Adrenal gland (tissue), 12 donors: ENCODE data around the gene PALM. TPM values are rescaled to one million over a fixed set of nuclear protein-coding genes. Genes with fewer than 3 reads are reported as not detected.

ENCODE experiments used
- DNase-seq, 7 donors: peaks; one replicate each; pipeline ENCODE4 v3.0.0-alpha.2; 2019 to 2020
- H3K27ac ChIP-seq, 5 donors: fragments of 200-600 bp; sonication (generic) in 4 of 5; 1 replicate in 3 of 5; 2 replicates in 2 of 5; pipeline versions ENCODE4 v1.5.1 to v1.8.0; 2016 to 2020; ENCODE audit warnings: mild to moderate bottlenecking in 1 of 5
- H3K27me3 ChIP-seq: fragments of 200-600 bp; 2 replicates; pipeline ENCODE4 v1.8.0; 2021
- H3K36me3 ChIP-seq, 2 donors: fragments of 200-600 bp; replicated peaks in 1 of 2; 1 replicate in 1 of 2; 2 replicates in 1 of 2; pipeline versions ENCODE4 v1.5.1 to v1.8.0; 2018 to 2022
- H3K4me1 ChIP-seq, 2 donors: fragments of 200-600 bp; replicated peaks in 1 of 2; 1 replicate in 1 of 2; 2 replicates in 1 of 2; pipeline versions ENCODE4 v1.5.1 to v1.8.0; 2018 to 2021
- H3K4me3 ChIP-seq, 4 donors: fragments of 200-600 bp; sonication (generic) in 3 of 4; one replicate each; pipeline ENCODE4 v1.5.1; 2016 to 2018
- H3K9me3 ChIP-seq, 3 donors: fragments of 200-600 bp; sonication (generic) in 1 of 3; replicated peaks in 1 of 3; 1 replicate in 2 of 3; 2 replicates in 1 of 3; pipeline versions ENCODE4 v1.5.1 to v1.8.0; 2016 to 2021
- POLR2A ChIP-seq, 2 donors: fragments of 450-650 bp; IDR thresholded peaks; one replicate each; pipeline ENCODE4 v1.6.1; 2017; ENCODE audit warnings: antibody characterized with exemption in 2 of 2, mild to moderate bottlenecking in 2 of 2, moderate library complexity in 1 of 2
- WGBS, 4 donors: extraction: QIAGEN DNeasy Blood & Tissue Kit in 2 of 4; methylation state at CpG; one replicate each; pipeline versions ENCODE4 v1.1.5 to v1.1.7; 2013 to 2017; 5-methylcytosine and 5-hydroxymethylcytosine counted together
- intact Hi-C, 2 donors: fragments of 100-400 bp; cut with DNase I; formaldehyde crosslinking; loops; one replicate each; pipeline versions ENCODE4 v1.14.1 to v1.15.0; 2022 to 2023
- polyA plus RNA-seq, 3 donors: library from polyadenylated mRNA; stranded (reverse); fragments of 200-250 nt in 2 of 3; fragments of 350-450 nt in 1 of 3; fragmentation: Illumina TruSeq in 1 of 3; extraction: RNeasy Lipid Tissue Mini Kit (QIAGEN cat#74804) in 1 of 3; gene quantifications; one replicate each; pipeline ENCODE4 v1.2.3, GENCODE V29; 2013 to 2014
- total RNA-seq, 9 donors: library from RNA; depleted of rRNA in 4 of 9; stranded (reverse); fragments of >200 nt in 4 of 9; fragments of 120-200 nt in 1 of 9; fragmentation: NEBNext Ultra II Directional in 1 of 9; extraction: Animal tissue kit (Norgen Biotek cat#: 25700) in 1 of 9; gene quantifications; one replicate each; pipeline versions ENCODE4 v1.1.0 to v1.2.4, GENCODE V29; 2013 to 2023
- TF ChIP-seq, protein P1 (sequence below), 6 experiments: fragments of 450-650 bp in 4 of 6; fragments of 200-600 bp in 2 of 6; sonication (generic) in 1 of 6; IDR thresholded peaks; 1 replicate in 5 of 6; 2 replicates in 1 of 6; pipeline versions ENCODE4 v1.5.1 to v1.8.0; 2016 to 2021; ENCODE audit warnings: antibody characterized with exemption in 6 of 6, mild to moderate bottlenecking in 2 of 6, moderate library complexity in 1 of 6
- donor health status: healthy with polysubstance abuse.
- donor health status: Bipolar disorder and iron deficiency.
- donor health status: DM: yes; HTN: yes; CAD: no.
- donor health status: DM: no; HTN: no; CAD: no.
- donor health status: DM: no; HTN: no; CAD: no.
- donor health status: DM: yes; HTN: yes; CAD: no.

Gene PALM
- total and polyA plus RNA-seq, 12 donors = 3.9 to 72.2 (median 50.1) TPM

DNA sequence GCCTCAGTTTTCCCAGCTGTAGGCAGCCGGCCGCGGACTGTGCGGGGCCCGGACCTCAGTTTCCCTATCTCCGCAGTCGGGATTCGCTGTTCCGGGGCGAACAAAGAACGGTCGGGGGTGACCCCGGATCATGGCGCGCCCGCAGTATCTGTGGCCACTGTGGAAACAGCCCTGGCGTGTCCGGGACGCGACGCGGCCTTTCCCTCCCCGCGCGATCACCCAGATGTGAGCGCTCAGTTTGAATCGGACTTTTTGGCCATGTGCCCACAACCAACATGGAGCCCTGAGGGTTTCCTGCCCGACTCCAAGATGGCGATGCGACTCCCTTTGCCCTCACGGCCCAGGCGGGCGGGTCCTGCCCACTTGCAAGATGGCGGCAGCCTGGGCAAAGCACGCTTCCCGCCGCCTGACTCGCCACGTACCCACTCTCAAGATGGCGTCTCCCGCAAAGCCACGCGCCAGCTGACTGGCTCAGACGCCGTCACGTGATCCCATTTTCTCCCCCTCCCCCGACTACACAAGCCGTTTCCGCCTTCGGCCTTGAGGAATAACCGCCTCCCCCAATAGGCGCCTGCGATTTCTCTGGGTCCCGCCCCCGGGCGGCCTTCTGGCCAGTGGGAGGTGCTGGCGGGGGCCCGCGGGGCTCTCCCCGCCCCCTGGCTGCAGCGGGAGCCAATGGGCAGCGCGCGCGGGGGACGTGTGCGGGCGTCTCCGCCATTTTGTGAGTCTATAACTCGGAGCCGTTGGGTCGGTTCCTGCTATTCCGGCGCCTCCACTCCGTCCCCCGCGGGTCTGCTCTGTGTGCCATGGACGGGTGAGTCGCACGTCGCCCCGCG is 88.2 kb downstream of the PALM start, which contains the start of gene PTBP1:
PTBP1 (plus strand) TSS at position 761 of the 836 bp plus-strand sequence; CDS start at position 807, 46 bp downstream.
- H3K4me1 ChIP-seq = peaks cover 37 to 41% of the 10 kb centered on the region in 2 donors
- H3K27ac ChIP-seq = peak within 1 kb of the TSS; percentile 81 to 100 (median 99)
- DNase-seq = peak; percentile 100

More for the DNA sequence above, 88.2 kb downstream of the PALM start, which contains the start of gene PTBP1:
- peaks cover 0 to 8% of the 10 kb centered on the region in 2 donors for H3K36me3 ChIP-seq
- WGBS, 4 donors = 0 to 1% (median 0%) methylated on average over 19 to 83 of the region's 83 CpGs
- peak within 1 kb of the TSS; percentile 47 to 100 (median 92) for H3K4me3 ChIP-seq
- intact Hi-C loops = no loop called here
- no peaks in the 10 kb centered on the region for H3K9me3 ChIP-seq
- TF ChIP-seq, protein P1, sequence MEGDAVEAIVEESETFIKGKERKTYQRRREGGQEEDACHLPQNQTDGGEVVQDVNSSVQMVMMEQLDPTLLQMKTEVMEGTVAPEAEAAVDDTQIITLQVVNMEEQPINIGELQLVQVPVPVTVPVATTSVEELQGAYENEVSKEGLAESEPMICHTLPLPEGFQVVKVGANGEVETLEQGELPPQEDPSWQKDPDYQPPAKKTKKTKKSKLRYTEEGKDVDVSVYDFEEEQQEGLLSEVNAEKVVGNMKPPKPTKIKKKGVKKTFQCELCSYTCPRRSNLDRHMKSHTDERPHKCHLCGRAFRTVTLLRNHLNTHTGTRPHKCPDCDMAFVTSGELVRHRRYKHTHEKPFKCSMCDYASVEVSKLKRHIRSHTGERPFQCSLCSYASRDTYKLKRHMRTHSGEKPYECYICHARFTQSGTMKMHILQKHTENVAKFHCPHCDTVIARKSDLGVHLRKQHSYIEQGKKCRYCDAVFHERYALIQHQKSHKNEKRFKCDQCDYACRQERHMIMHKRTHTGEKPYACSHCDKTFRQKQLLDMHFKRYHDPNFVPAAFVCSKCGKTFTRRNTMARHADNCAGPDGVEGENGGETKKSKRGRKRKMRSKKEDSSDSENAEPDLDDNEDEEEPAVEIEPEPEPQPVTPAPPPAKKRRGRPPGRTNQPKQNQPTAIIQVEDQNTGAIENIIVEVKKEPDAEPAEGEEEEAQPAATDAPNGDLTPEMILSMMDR (IDR thresholded peaks at IDR 0.05) = peak in 4 of 6 experiments; percentile 12 to 45 (median 29)
- peak; percentile 81 to 88 for TF ChIP-seq POLR2A (IDR thresholded peaks at IDR 0.05)
- H3K27me3 ChIP-seq = no peaks in the 10 kb centered on the region

Other genes starting within 250 kb of the PALM start
- 10 to 100 TPM in 8 of 9 donors, 1 to 10 TPM in 1; 6.8 to 81.4 (median 36.3) TPM for gene SHC2, start 247.9 kb upstream of the PALM start, total RNA-seq
- gene SHC2, start 247.9 kb upstream of the PALM start, polyA plus RNA-seq = 100 to 1,000 TPM in 1 of 3 donors, 10 to 100 TPM in 1, 1 to 10 TPM in 1; 1.2 to 196 (median 45.9) TPM
- 1 to 10 TPM in 2 of 9 donors, under 1 TPM in 6, not detected in 1; 0.14 to 1.2 (median 0.67) TPM for gene MADCAM1, start 212.4 kb upstream of the PALM start, total RNA-seq
- 1 to 10 TPM in 2 of 3 donors, not detected in 1; 2.2 to 4.8 TPM for gene MADCAM1, start 212.4 kb upstream of the PALM start, polyA plus RNA-seq
- 100 to 1,000 TPM in 2 of 9 donors, 10 to 100 TPM in 7; 17.9 to 123 (median 39.9) TPM for gene TPGS1, start 201.4 kb upstream of the PALM start, total RNA-seq
- gene TPGS1, start 201.4 kb upstream of the PALM start, polyA plus RNA-seq = 10 to 100 TPM in 2 of 3 donors, under 1 TPM in 1; 0.07 to 43.6 (median 33.5) TPM
- 10 to 100 TPM; 42.4 to 85.7 (median 61.9) TPM for gene CDC34, start 177.2 kb upstream of the PALM start, total RNA-seq
- gene CDC34, start 177.2 kb upstream of the PALM start, polyA plus RNA-seq = 100 to 1,000 TPM in 2 of 3 donors, 10 to 100 TPM in 1; 22.2 to 151 (median 124) TPM
- gene GZMM, start 164.9 kb upstream of the PALM start, total RNA-seq = 1 to 10 TPM in 2 of 9 donors, under 1 TPM in 4, not detected in 3; 0.35 to 2.4 (median 0.80) TPM
- gene GZMM, start 164.9 kb upstream of the PALM start, polyA plus RNA-seq = 1 to 10 TPM in 2 of 3 donors, not detected in 1; 1.3 to 1.9 TPM
- 1,000 to 10,000 TPM in 1 of 9 donors, 100 to 1,000 TPM in 8; 328 to 1,372 (median 824) TPM for gene BSG, start 136.3 kb upstream of the PALM start, total RNA-seq
- gene BSG, start 136.3 kb upstream of the PALM start, polyA plus RNA-seq = 1,000 to 10,000 TPM in 2 of 3 donors, 100 to 1,000 TPM in 1; 481 to 2,214 (median 1,591) TPM
- 1 to 10 TPM in 8 of 9 donors, under 1 TPM in 1; 0.74 to 9.1 (median 7.1) TPM for gene HCN2, start 119.1 kb upstream of the PALM start, total RNA-seq
- 1 to 10 TPM in 2 of 3 donors, under 1 TPM in 1; 0.98 to 2.5 (median 1.1) TPM for gene HCN2, start 119.1 kb upstream of the PALM start, polyA plus RNA-seq
- 10 to 100 TPM; 26.3 to 61.4 (median 41.4) TPM for gene POLRMT, start 75.4 kb upstream of the PALM start, total RNA-seq
- 100 to 1,000 TPM in 2 of 3 donors, 10 to 100 TPM in 1; 42.7 to 371 (median 178) TPM for gene POLRMT, start 75.4 kb upstream of the PALM start, polyA plus RNA-seq
- gene FGF22, start 69.1 kb upstream of the PALM start, total RNA-seq = under 1 TPM in 4 of 9 donors, not detected in 5; 0.14 to 0.32 (median 0.29) TPM
- gene FGF22, start 69.1 kb upstream of the PALM start, polyA plus RNA-seq = 1 to 10 TPM in 1 of 3 donors, under 1 TPM in 1, not detected in 1; 0.51 to 1.2 TPM
- 10 to 100 TPM; 18.2 to 76.4 (median 35.8) TPM for gene RNF126, start 45.7 kb upstream of the PALM start, total RNA-seq
- 10 to 100 TPM in 2 of 3 donors, 1 to 10 TPM in 1; 9.3 to 53.5 (median 51.6) TPM for gene RNF126, start 45.7 kb upstream of the PALM start, polyA plus RNA-seq
- gene FSTL3, start 32.5 kb upstream of the PALM start, total RNA-seq = 100 to 1,000 TPM in 7 of 9 donors, 10 to 100 TPM in 2; 87.4 to 464 (median 163) TPM
- gene FSTL3, start 32.5 kb upstream of the PALM start, polyA plus RNA-seq = 100 to 1,000 TPM; 119 to 405 (median 225) TPM
- gene PRSS57, start 13.5 kb upstream of the PALM start, total RNA-seq = under 1 TPM in 2 of 9 donors, not detected in 7; 0.22 to 0.51 TPM
- gene PRSS57, start 13.5 kb upstream of the PALM start, polyA plus RNA-seq = under 1 TPM in 1 of 3 donors, not detected in 2; 0.13 TPM
- gene MISP, start 42.2 kb downstream of the PALM start, total RNA-seq = under 1 TPM in 4 of 9 donors, not detected in 5; 0.06 to 0.43 (median 0.15) TPM
- gene MISP, start 42.2 kb downstream of the PALM start, polyA plus RNA-seq = under 1 TPM in 2 of 3 donors, not detected in 1; 0.08 to 0.10 TPM
- 100 to 1,000 TPM in 8 of 9 donors, 10 to 100 TPM in 1; 64.6 to 236 (median 162) TPM for gene PTBP1, start 88.5 kb downstream of the PALM start, total RNA-seq
- gene PTBP1, start 88.5 kb downstream of the PALM start, polyA plus RNA-seq = 100 to 1,000 TPM; 108 to 146 (median 128) TPM
- gene PLPPR3, start 113.0 kb downstream of the PALM start, total RNA-seq = 1 to 10 TPM in 1 of 9 donors, under 1 TPM in 2, not detected in 6; 0.14 to 1.7 (median 0.32) TPM
- under 1 TPM in 2 of 3 donors, not detected in 1; 0.08 to 0.10 TPM for gene PLPPR3, start 113.0 kb downstream of the PALM start, polyA plus RNA-seq
- gene AZU1, start 118.9 kb downstream of the PALM start, total RNA-seq = under 1 TPM in 5 of 9 donors, not detected in 4; 0.11 to 0.87 (median 0.28) TPM
- gene AZU1, start 118.9 kb downstream of the PALM start, polyA plus RNA-seq = 1 to 10 TPM in 1 of 3 donors, under 1 TPM in 1, not detected in 1; 0.30 to 1.1 TPM
- gene PRTN3, start 132.1 kb downstream of the PALM start, total RNA-seq = under 1 TPM in 2 of 9 donors, not detected in 7; 0.32 to 0.33 TPM
- under 1 TPM in 2 of 3 donors, not detected in 1; 0.20 to 0.40 TPM for gene PRTN3, start 132.1 kb downstream of the PALM start, polyA plus RNA-seq
- gene ELANE, start 143.4 kb downstream of the PALM start, total RNA-seq = 1 to 10 TPM in 2 of 9 donors, under 1 TPM in 2, not detected in 5; 0.48 to 2.2 (median 1.1) TPM
- gene ELANE, start 143.4 kb downstream of the PALM start, polyA plus RNA-seq = 1 to 10 TPM in 2 of 3 donors, not detected in 1; 3.3 to 3.4 TPM
- gene CFD, start 150.7 kb downstream of the PALM start, total RNA-seq = 100 to 1,000 TPM in 3 of 9 donors, 10 to 100 TPM in 5, 1 to 10 TPM in 1; 1.2 to 176 (median 62.4) TPM
- gene CFD, start 150.7 kb downstream of the PALM start, polyA plus RNA-seq = 100 to 1,000 TPM in 1 of 3 donors, 10 to 100 TPM in 1, under 1 TPM in 1; 0.92 to 466 (median 47.8) TPM
- gene MED16, start 184.3 kb downstream of the PALM start, total RNA-seq = 100 to 1,000 TPM in 1 of 9 donors, 10 to 100 TPM in 8; 11.9 to 101 (median 61.2) TPM
- gene MED16, start 184.3 kb downstream of the PALM start, polyA plus RNA-seq = 100 to 1,000 TPM in 2 of 3 donors, 1 to 10 TPM in 1; 5.3 to 139 (median 127) TPM
- not detected for gene RNU6-9, start 184.5 kb downstream of the PALM start, total RNA-seq
- not detected for gene RNU6-9, start 184.5 kb downstream of the PALM start, polyA plus RNA-seq
- 10 to 100 TPM in 8 of 9 donors, 1 to 10 TPM in 1; 8.9 to 40.5 (median 29.0) TPM for gene R3HDM4, start 204.3 kb downstream of the PALM start, total RNA-seq
- 10 to 100 TPM; 19.8 to 59.5 (median 57.7) TPM for gene R3HDM4, start 204.3 kb downstream of the PALM start, polyA plus RNA-seq
- gene KISS1R, start 208.4 kb downstream of the PALM start, total RNA-seq = under 1 TPM in 2 of 9 donors, not detected in 7; 0.25 to 0.44 TPM
- gene KISS1R, start 208.4 kb downstream of the PALM start, polyA plus RNA-seq = not detected
- 10 to 100 TPM in 1 of 9 donors, 1 to 10 TPM in 8; 4.2 to 10.2 (median 8.0) TPM for gene ARID3A, start 217.1 kb downstream of the PALM start, total RNA-seq
- gene ARID3A, start 217.1 kb downstream of the PALM start, polyA plus RNA-seq = 1 to 10 TPM; 1.6 to 6.7 (median 2.1) TPM